ENCODE data around the gene PIP5K1B. TPM values are rescaled to one million over a fixed set of nuclear protein-coding genes. Genes with fewer than 3 reads are reported as not detected.

Gene PIP5K1B
- total and polyA plus RNA-seq, 4 donors, result 0.09 to 30.9 (median 0.29) TPM

DNA sequence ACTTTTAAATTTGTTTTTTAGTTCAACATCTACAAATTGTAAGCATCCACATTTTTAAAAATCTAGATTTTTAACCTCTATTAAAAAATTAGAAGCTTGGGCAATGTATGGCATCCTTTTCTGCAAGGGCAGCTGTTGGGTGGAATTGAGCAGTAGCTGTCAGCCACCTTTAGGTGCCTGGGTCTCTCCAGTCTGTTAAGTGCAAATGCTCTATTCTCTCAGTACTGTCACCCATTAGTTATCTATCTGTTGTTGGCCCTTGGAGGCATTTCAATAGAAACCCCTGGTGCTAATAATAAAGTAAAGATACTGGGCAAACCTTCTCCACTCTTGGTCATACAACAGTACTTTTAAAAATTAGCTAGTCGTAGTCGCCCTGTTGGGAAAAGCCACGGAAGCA lies 63.6 kb downstream of the PIP5K1B start (continued):
- TF ChIP-seq, protein P1, sequence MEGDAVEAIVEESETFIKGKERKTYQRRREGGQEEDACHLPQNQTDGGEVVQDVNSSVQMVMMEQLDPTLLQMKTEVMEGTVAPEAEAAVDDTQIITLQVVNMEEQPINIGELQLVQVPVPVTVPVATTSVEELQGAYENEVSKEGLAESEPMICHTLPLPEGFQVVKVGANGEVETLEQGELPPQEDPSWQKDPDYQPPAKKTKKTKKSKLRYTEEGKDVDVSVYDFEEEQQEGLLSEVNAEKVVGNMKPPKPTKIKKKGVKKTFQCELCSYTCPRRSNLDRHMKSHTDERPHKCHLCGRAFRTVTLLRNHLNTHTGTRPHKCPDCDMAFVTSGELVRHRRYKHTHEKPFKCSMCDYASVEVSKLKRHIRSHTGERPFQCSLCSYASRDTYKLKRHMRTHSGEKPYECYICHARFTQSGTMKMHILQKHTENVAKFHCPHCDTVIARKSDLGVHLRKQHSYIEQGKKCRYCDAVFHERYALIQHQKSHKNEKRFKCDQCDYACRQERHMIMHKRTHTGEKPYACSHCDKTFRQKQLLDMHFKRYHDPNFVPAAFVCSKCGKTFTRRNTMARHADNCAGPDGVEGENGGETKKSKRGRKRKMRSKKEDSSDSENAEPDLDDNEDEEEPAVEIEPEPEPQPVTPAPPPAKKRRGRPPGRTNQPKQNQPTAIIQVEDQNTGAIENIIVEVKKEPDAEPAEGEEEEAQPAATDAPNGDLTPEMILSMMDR (IDR thresholded peaks at IDR 0.05; ENCODE audit: low read depth, low read length, missing input control), result no peak

DNA sequence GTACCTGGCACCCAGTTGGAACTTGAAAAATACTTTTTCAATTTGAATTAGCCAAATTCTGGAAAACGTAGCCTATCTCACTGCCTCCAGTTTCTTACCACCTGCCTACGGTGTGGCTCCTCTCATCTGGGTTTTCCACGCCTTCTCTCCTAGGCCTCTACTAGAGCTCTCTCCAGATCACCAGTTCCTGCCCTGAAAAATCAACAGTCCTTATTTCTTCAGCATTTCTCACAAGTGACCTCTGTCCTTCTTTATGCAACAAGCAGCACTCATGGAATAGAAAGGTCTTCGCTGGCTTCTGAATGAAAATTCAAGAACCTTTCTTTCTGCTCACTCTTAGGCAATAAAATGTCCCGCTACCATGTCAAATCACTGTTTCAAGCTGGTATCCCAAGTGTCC lies 64.8 kb downstream of the PIP5K1B start:
- WGBS, result 71% methylated on average over 5 of the region's 5 CpGs
- TF ChIP-seq, protein P2, sequence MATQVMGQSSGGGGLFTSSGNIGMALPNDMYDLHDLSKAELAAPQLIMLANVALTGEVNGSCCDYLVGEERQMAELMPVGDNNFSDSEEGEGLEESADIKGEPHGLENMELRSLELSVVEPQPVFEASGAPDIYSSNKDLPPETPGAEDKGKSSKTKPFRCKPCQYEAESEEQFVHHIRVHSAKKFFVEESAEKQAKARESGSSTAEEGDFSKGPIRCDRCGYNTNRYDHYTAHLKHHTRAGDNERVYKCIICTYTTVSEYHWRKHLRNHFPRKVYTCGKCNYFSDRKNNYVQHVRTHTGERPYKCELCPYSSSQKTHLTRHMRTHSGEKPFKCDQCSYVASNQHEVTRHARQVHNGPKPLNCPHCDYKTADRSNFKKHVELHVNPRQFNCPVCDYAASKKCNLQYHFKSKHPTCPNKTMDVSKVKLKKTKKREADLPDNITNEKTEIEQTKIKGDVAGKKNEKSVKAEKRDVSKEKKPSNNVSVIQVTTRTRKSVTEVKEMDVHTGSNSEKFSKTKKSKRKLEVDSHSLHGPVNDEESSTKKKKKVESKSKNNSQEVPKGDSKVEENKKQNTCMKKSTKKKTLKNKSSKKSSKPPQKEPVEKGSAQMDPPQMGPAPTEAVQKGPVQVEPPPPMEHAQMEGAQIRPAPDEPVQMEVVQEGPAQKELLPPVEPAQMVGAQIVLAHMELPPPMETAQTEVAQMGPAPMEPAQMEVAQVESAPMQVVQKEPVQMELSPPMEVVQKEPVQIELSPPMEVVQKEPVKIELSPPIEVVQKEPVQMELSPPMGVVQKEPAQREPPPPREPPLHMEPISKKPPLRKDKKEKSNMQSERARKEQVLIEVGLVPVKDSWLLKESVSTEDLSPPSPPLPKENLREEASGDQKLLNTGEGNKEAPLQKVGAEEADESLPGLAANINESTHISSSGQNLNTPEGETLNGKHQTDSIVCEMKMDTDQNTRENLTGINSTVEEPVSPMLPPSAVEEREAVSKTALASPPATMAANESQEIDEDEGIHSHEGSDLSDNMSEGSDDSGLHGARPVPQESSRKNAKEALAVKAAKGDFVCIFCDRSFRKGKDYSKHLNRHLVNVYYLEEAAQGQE (IDR thresholded peaks at IDR 0.05), result no peak
- TF ChIP-seq EGR1 (IDR thresholded peaks at IDR 0.05; ENCODE audit: low read depth in 2 of 2) (no peak), RXRA (IDR thresholded peaks at IDR 0.05) (no peak), FOXA1 (IDR thresholded peaks at IDR 0.05) (no peak), SP1 (IDR thresholded peaks at IDR 0.05) (no peak), HNF4G (IDR thresholded peaks at IDR 0.05) (no peak), YY1 (IDR thresholded peaks at IDR 0.05) (no peak), JUND (IDR thresholded peaks at IDR 0.05) (no peak), FOXA2 (IDR thresholded peaks at IDR 0.05) (no peak), GABPA (IDR thresholded peaks at IDR 0.05 in 1 of 2, conservative IDR thresholded peaks at IDR 0.05 in 1 of 2) (no peak), RAD21 (IDR thresholded peaks at IDR 0.05) (no peak), HNF4A (conservative IDR thresholded peaks at IDR 0.05) (no peak), NR2F2 (IDR thresholded peaks at IDR 0.05) (no peak)
- TF ChIP-seq, protein P3, sequence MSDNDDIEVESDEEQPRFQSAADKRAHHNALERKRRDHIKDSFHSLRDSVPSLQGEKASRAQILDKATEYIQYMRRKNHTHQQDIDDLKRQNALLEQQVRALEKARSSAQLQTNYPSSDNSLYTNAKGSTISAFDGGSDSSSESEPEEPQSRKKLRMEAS (IDR thresholded peaks at IDR 0.05), result no peak
- TF ChIP-seq, protein P4, sequence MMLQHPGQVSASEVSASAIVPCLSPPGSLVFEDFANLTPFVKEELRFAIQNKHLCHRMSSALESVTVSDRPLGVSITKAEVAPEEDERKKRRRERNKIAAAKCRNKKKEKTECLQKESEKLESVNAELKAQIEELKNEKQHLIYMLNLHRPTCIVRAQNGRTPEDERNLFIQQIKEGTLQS (IDR thresholded peaks at IDR 0.05), result no peak
- H3K27ac ChIP-seq (ENCODE audit: low read depth in 1 of 2, low read length in 2 of 2), result no peak overlapping the region
- no peak for DNase-seq (ENCODE audit: low spot score)
- H3K9ac ChIP-seq (ENCODE audit: low read depth in 1 of 2, low read length in 2 of 2), result no peak overlapping the region
- H3K27me3 ChIP-seq (ENCODE audit: control insufficient read depth in 4 of 4, insufficient read depth in 4 of 4, low read length in 3 of 4), result peaks cover 0 to 3% (median 1%) of the 10 kb centered on the region in 4 donors
- H3K4me3 ChIP-seq (ENCODE audit: low read depth in 1 of 3, low read length in 3 of 3), result no peak overlapping the region
- H3K4me1 ChIP-seq (ENCODE audit: control insufficient read depth in 4 of 4, insufficient read depth in 4 of 4, low read length in 3 of 4), result no peaks in the 10 kb centered on the region
- no peaks in the 10 kb centered on the region for H3K36me3 ChIP-seq (ENCODE audit: control insufficient read depth in 4 of 4, insufficient read depth in 3 of 4, low read depth in 1 of 4, low read length in 3 of 4)
- no peaks in the 10 kb centered on the region for H3K9me3 ChIP-seq (ENCODE audit: control insufficient read depth in 4 of 4, low read length in 3 of 4)

DNA sequence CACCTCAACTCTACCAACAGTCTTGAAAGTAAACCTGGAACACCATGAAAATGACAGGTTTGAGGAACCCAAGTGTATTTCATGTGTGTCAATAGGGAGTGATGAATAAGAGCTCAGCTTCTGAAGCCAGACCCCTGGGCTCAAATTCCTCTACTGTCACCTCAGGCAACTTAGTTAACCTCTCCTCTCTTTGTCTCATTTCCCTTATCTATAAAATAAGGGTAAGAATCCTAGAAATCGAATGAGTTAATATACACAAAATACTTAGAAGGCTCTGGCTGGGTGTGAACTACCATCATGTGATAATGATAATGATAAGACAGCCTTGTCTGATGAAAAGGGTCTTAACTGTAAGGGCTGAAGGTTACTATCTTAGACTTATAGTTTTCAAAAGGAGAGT lies 66.3 kb downstream of the PIP5K1B start:
- Histone ChIP-seq H3K9me3 (ENCODE audit: control insufficient read depth in 4 of 4, low read length in 3 of 4) (no peaks in the 10 kb centered on the region), H3K4me1 (ENCODE audit: control insufficient read depth in 4 of 4, insufficient read depth in 4 of 4, low read length in 3 of 4) (no peaks in the 10 kb centered on the region), H3K27me3 (ENCODE audit: control insufficient read depth in 4 of 4, insufficient read depth in 4 of 4, low read length in 3 of 4) (peaks cover 0 to 3% (median 1%) of the 10 kb centered on the region in 4 donors), H3K36me3 (ENCODE audit: control insufficient read depth in 4 of 4, insufficient read depth in 3 of 4, low read depth in 1 of 4, low read length in 3 of 4) (no peaks in the 10 kb centered on the region), H3K27ac (ENCODE audit: low read depth in 1 of 2, low read length in 2 of 2) (no peak overlapping the region), H3K4me3 (ENCODE audit: low read depth in 1 of 3, low read length in 3 of 3) (no peak overlapping the region), H3K9ac (ENCODE audit: low read depth in 1 of 2, low read length in 2 of 2) (no peak overlapping the region)
- no peak for DNase-seq (ENCODE audit: low spot score)
- WGBS, result 44% methylated on average over 1 of the region's 1 CpG
- TF ChIP-seq, protein P1 (IDR thresholded peaks at IDR 0.05; ENCODE audit: low read depth, low read length, missing input control), result no peak
- TF ChIP-seq YY1 (IDR thresholded peaks at IDR 0.05) (no peak), HNF4G (IDR thresholded peaks at IDR 0.05) (no peak), FOXA2 (IDR thresholded peaks at IDR 0.05) (no peak), HNF4A (conservative IDR thresholded peaks at IDR 0.05) (no peak), FOXA1 (IDR thresholded peaks at IDR 0.05) (no peak), RAD21 (IDR thresholded peaks at IDR 0.05) (no peak), NR2F2 (IDR thresholded peaks at IDR 0.05) (no peak), RXRA (IDR thresholded peaks at IDR 0.05) (no peak), TAF1 (conservative IDR thresholded peaks at IDR 0.05) (no peak), EGR1 (IDR thresholded peaks at IDR 0.05; ENCODE audit: low read depth in 2 of 2) (no peak)
- TF ChIP-seq, protein P5, sequence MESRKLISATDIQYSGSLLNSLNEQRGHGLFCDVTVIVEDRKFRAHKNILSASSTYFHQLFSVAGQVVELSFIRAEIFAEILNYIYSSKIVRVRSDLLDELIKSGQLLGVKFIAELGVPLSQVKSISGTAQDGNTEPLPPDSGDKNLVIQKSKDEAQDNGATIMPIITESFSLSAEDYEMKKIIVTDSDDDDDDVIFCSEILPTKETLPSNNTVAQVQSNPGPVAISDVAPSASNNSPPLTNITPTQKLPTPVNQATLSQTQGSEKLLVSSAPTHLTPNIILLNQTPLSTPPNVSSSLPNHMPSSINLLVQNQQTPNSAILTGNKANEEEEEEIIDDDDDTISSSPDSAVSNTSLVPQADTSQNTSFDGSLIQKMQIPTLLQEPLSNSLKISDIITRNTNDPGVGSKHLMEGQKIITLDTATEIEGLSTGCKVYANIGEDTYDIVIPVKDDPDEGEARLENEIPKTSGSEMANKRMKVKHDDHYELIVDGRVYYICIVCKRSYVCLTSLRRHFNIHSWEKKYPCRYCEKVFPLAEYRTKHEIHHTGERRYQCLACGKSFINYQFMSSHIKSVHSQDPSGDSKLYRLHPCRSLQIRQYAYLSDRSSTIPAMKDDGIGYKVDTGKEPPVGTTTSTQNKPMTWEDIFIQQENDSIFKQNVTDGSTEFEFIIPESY (IDR thresholded peaks at IDR 0.05), result no peak
- TF ChIP-seq, protein P4 (IDR thresholded peaks at IDR 0.05), result no peak
- TF ChIP-seq, protein P3 (IDR thresholded peaks at IDR 0.05), result no peak
